ENCODE results near the gene ETDC.

DNA sequence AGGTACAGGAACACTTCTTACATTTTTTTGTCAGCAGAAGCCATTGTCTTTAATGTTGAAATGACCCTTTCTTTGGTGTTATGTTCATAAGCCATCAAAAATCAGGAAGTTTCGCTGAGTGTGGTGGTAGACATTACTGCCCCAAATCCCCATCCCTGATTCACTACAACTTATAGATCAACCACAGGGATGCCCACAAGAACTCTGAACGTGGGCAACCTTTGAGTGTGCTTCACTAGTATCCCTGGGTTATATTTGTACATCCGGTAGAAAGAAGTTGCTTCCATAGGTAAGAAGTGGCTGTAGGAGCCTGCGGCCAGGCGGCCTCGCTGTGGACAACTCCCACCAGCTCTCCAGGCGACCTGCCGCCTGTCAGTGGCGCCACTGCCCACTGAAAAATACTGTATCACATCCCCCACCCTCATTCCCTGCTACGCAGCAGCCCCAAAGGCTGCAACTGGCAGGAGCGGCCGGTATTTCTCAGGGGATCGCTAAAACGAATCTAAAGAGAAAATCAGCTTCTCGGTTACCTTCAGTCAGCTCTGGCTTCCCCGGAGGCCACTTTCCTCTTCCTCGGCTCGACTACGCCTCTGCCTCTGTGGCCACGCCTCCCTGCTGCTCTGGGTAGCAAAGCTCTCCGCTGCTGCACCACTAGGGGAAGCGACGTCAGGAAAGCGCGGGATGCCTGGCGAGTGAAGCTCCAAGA is 13.9 kb upstream of the ETDC start:
- no peak for TF ChIP-seq EZH2 (IDR thresholded peaks at IDR 0.05; ENCODE audit: insufficient read depth, poor library complexity, severe bottlenecking)
- TF ChIP-seq EZH2phosphoT487 (IDR thresholded peaks at IDR 0.05; ENCODE audit: insufficient read depth, low read depth), result no peak

All from GM23248 (cell line).